Measurements from ENCODE around the gene PSMG2.
A peak's percentile ranks its signal among the peaks of the same experiment; 100 is the strongest.

PSMG2 gene

GRCh38 chr18:12694032-12694431, 8.8 kb upstream of the PSMG2 start:
- H3K4me2 ChIP-seq (ENCODE audit: low read depth, low read length, poor library complexity, severe bottlenecking): no peak overlapping the region
- no peaks in the 10 kb centered on the region for H3K9me3 ChIP-seq (ENCODE audit: insufficient read depth, low read depth, low read length)
- H3K9ac ChIP-seq (ENCODE audit: low read depth, low read length, poor library complexity, severe bottlenecking): no peak overlapping the region
- peaks cover 23% of the 10 kb centered on the region for H3K79me2 ChIP-seq (ENCODE audit: insufficient read depth, low read length)
- no peaks in the 10 kb centered on the region for H3K27me3 ChIP-seq (ENCODE audit: insufficient read depth, low read length, poor library complexity, severe bottlenecking)
- H3K4me1 ChIP-seq (ENCODE audit: insufficient read depth, low read length, poor library complexity, severe bottlenecking): peaks cover 20% of the 10 kb centered on the region
- no peaks in the 10 kb centered on the region for H3K9me2 ChIP-seq (replicated peaks; ENCODE audit: low read depth, low read length)
- no peak overlapping the region for H3K4me3 ChIP-seq (ENCODE audit: low read length, poor library complexity, severe bottlenecking)
- peaks cover 3% of the 10 kb centered on the region for H4K20me1 ChIP-seq (ENCODE audit: insufficient read depth, low read length, poor library complexity, severe bottlenecking)
- H3F3A ChIP-seq (ENCODE audit: low read depth): no peaks in the 10 kb centered on the region
- TF ChIP-seq CTCF (conservative IDR thresholded peaks at IDR 0.05; ENCODE audit: low read length) (no peak), EZH2phosphoT487 (IDR thresholded peaks at IDR 0.05; ENCODE audit: borderline replicate concordance) (no peak)
- peaks cover 34% of the 10 kb centered on the region for H3K36me3 ChIP-seq (ENCODE audit: insufficient read depth, low read length)
- H2AFZ ChIP-seq (ENCODE audit: low read length): no peak overlapping the region

GRCh38 chr18:12699747-12700146, 3.1 kb upstream of the PSMG2 start:
- H3K4me3 ChIP-seq (ENCODE audit: low read length, poor library complexity, severe bottlenecking): peak overlapping the region; percentile 98
- TF ChIP-seq CTCF (conservative IDR thresholded peaks at IDR 0.05; ENCODE audit: low read length) (no peak), EZH2phosphoT487 (IDR thresholded peaks at IDR 0.05; ENCODE audit: borderline replicate concordance) (no peak)
- no peaks in the 10 kb centered on the region for H3F3A ChIP-seq (ENCODE audit: low read depth)
- H3K4me1 ChIP-seq (ENCODE audit: insufficient read depth, low read length, poor library complexity, severe bottlenecking): peaks cover 58% of the 10 kb centered on the region
- H4K20me1 ChIP-seq (ENCODE audit: insufficient read depth, low read length, poor library complexity, severe bottlenecking): peaks cover 48% of the 10 kb centered on the region
- no peaks in the 10 kb centered on the region for H3K9me2 ChIP-seq (replicated peaks; ENCODE audit: low read depth, low read length)
- no peaks in the 10 kb centered on the region for H3K9me3 ChIP-seq (ENCODE audit: insufficient read depth, low read depth, low read length)
- H3K4me2 ChIP-seq (ENCODE audit: low read depth, low read length, poor library complexity, severe bottlenecking): peak overlapping the region; percentile 100
- peaks cover 6% of the 10 kb centered on the region for H3K27me3 ChIP-seq (ENCODE audit: insufficient read depth, low read length, poor library complexity, severe bottlenecking)
- peaks cover 29% of the 10 kb centered on the region for H3K36me3 ChIP-seq (ENCODE audit: insufficient read depth, low read length)
- H3K9ac ChIP-seq (ENCODE audit: low read depth, low read length, poor library complexity, severe bottlenecking): peak overlapping the region; percentile 93
- peaks cover 80% of the 10 kb centered on the region for H3K79me2 ChIP-seq (ENCODE audit: insufficient read depth, low read length)
- H2AFZ ChIP-seq (ENCODE audit: low read length): no peak overlapping the region

- Histone ChIP-seq H3K9me3 (ENCODE audit: insufficient read depth, low read depth, low read length) (no peaks in the 10 kb centered on the region), H3K4me2 (ENCODE audit: low read depth, low read length, poor library complexity, severe bottlenecking) (peak overlapping the region; percentile 100), H3K36me3 (ENCODE audit: insufficient read depth, low read length) (peaks cover 23% of the 10 kb centered on the region), H4K20me1 (ENCODE audit: insufficient read depth, low read length, poor library complexity, severe bottlenecking) (peaks cover 50% of the 10 kb centered on the region), H3K27me3 (ENCODE audit: insufficient read depth, low read length, poor library complexity, severe bottlenecking) (peaks cover 6% of the 10 kb centered on the region), H3K9me2 (replicated peaks; ENCODE audit: low read depth, low read length) (no peaks in the 10 kb centered on the region), H3K4me1 (ENCODE audit: insufficient read depth, low read length, poor library complexity, severe bottlenecking) (peaks cover 66% of the 10 kb centered on the region), H2AFZ (ENCODE audit: low read length) (no peak overlapping the region), H3K4me3 (ENCODE audit: low read length, poor library complexity, severe bottlenecking) (peak overlapping the region; percentile 98), H3F3A (ENCODE audit: low read depth) (no peaks in the 10 kb centered on the region), H3K79me2 (ENCODE audit: insufficient read depth, low read length) (peaks cover 94% of the 10 kb centered on the region), H3K9ac (ENCODE audit: low read depth, low read length, poor library complexity, severe bottlenecking) (peak overlapping the region; percentile 93)
- TF ChIP-seq CTCF (conservative IDR thresholded peaks at IDR 0.05; ENCODE audit: low read length) (no peak), EZH2phosphoT487 (IDR thresholded peaks at IDR 0.05; ENCODE audit: borderline replicate concordance) (no peak)
Measured at GRCh38 chr18:12701161-12701560, 1.7 kb upstream of the PSMG2 start.

Measured in Loucy (cell line).